ENCODE measurements around the gene PPP1CC. TPM values are rescaled to one million over a fixed set of nuclear protein-coding genes. Genes with fewer than 3 reads are reported as not detected.

The PPP1CC gene
- total and polyA plus RNA-seq, 2 of the 4 experiments (the other 2 are of a cell fraction), result 71.0 to 126 TPM

GRCh38 chr12:110705309-110705708 lies 37.4 kb downstream of the PPP1CC start:
- Histone ChIP-seq H3K56ac (ENCODE audit: extremely low read depth, insufficient read depth, low read length) (no peak overlapping the region), H2AFZ (replicated peaks; ENCODE audit: low read length, poor library complexity) (no peak overlapping the region), H3K4me1 (ENCODE audit: control insufficient read depth, insufficient read depth, low read length) (no peaks in the 10 kb centered on the region; the same call in 1 of the 2 replicates), H3K9me1 (ENCODE audit: insufficient read depth, low read length) (no peaks in the 10 kb centered on the region), H3K4ac (ENCODE audit: low read depth, low read length) (no peak overlapping the region), H3K36me3 (ENCODE audit: control insufficient read depth, insufficient read depth, low read length) (no peaks in the 10 kb centered on the region), H3K27ac (ENCODE audit: insufficient read depth, low read length) (no peak overlapping the region), H2BK120ac (ENCODE audit: low read depth, low read length) (no peak overlapping the region), H4K20me1 (ENCODE audit: insufficient read depth, low read length) (no peaks in the 10 kb centered on the region), H3K9ac (ENCODE audit: low read depth, low read length) (no peak overlapping the region), H4K8ac (ENCODE audit: low read depth in 2 of 2, low read length in 2 of 2) (no peak overlapping the region), H2BK20ac (ENCODE audit: low read depth, low read length) (no peak overlapping the region), H3K27me3 (ENCODE audit: control insufficient read depth, insufficient read depth, low read length) (no peaks in the 10 kb centered on the region), H2BK5ac (ENCODE audit: low read depth, low read length, poor library complexity, severe bottlenecking) (no peak overlapping the region), H2BK15ac (ENCODE audit: low read depth, low read length) (no peak overlapping the region), H3K14ac (replicated peaks; ENCODE audit: low read depth, low read length) (no peak overlapping the region), H2AK9ac (replicated peaks; ENCODE audit: low read depth, low read length, poor library complexity) (no peak overlapping the region), H3K4me2 (ENCODE audit: low read depth, low read length) (no peak overlapping the region), H3K79me1 (ENCODE audit: low read depth in 1 of 2, low read length in 2 of 2) (no peaks in the 10 kb centered on the region), H2AK5ac (ENCODE audit: low read depth, low read length) (no peak overlapping the region), H3K4me3 (ENCODE audit: insufficient read depth, low read depth, low read length) (no peak overlapping the region), H4K5ac (ENCODE audit: low read depth, low read length) (no peak overlapping the region), H3K18ac (ENCODE audit: low read depth, low read length) (no peak overlapping the region), H3K9me3 (ENCODE audit: control insufficient read depth, insufficient read depth, low read length) (no peaks in the 10 kb centered on the region), H3K23ac (ENCODE audit: low read depth, low read length) (no peak overlapping the region), H4K91ac (ENCODE audit: insufficient read depth, low read depth, low read length) (no peak overlapping the region)
- TF ChIP-seq POLR2A (IDR thresholded peaks at IDR 0.05; ENCODE audit: low read depth, low read length), result no peak
- TF ChIP-seq CEBPB (IDR thresholded peaks at IDR 0.05; ENCODE audit: low read depth, low read length), result peak; percentile 77
- no peak for TF ChIP-seq CHD1 (IDR thresholded peaks at IDR 0.05; ENCODE audit: low read depth, low read length)
- no CpG with 5 or more reads among the region's 3 CpGs for WGBS, 2 experiments (ENCODE audit: extremely low coverage in 2 of 2, insufficient read length in 1 of 2)
- intact Hi-C loops (cut with micrococcal nuclease), result no loop called here
- ChIA-PET CTCF (no interaction called here), POLR2A (ENCODE audit: unreplicated experiment) (no interaction called here)
- no TSS peak for BruUV-seq (replicated peaks)
- DNase-seq (peak; percentile 12), ATAC-seq (ENCODE audit: low read depth) (peak; percentile 37; the same call in 1 of the 2 replicates)
- dilution Hi-C loops (cut with HindIII; ENCODE audit: low sequenced_read_pairs, unreplicated experiment), result no loop called here
- in situ Hi-C loops (cut with MboI; ENCODE audit: low sequenced_read_pairs), result no loop called here
